Activated CD4-positive, alpha-beta T cell treated with anti-CD3 and anti-CD28 coated beads, Interleukin-2, amount 10 ng/mL, durations not matched to agents 7 days and 5 days (primary cell): ENCODE data around the gene PPM1L. TPM values are rescaled to one million over a fixed set of nuclear protein-coding genes. Genes with fewer than 3 reads are reported as not detected.

Source experiments
- CTCF ChIA-PET: fragments of 350-600 bp; sonication (Branson Sonifier 250); formaldehyde crosslinking; loops from one replicate; lab custom pipeline; 2021; ENCODE audit warnings: antibody characterized with exemption; lab: Charles Lee
- POLR2A ChIA-PET: fragments of 350-600 bp; sonication (Branson Sonifier 250); formaldehyde crosslinking; loops from one replicate; lab custom pipeline; 2021; ENCODE audit warnings: antibody characterized with exemption; lab: Charles Lee
- DNase-seq: peaks from one replicate; pipeline ENCODE4 v3.0.0-alpha.2; 2020
- H3K27ac Mint-ChIP-seq: one replicate; pipeline ENCODE4 v1.8.0; 2021; ENCODE audit warnings: mild to moderate bottlenecking, moderate library complexity, mixed read lengths
- H3K27me3 Mint-ChIP-seq: one replicate; pipeline ENCODE4 v1.8.0; 2021; ENCODE audit warnings: mixed read lengths
- H3K36me3 Mint-ChIP-seq: one replicate; pipeline ENCODE4 v1.8.0; 2021; ENCODE audit warnings: low read depth, mixed read lengths
- H3K4me1 Mint-ChIP-seq: one replicate; pipeline ENCODE4 v1.8.0; 2021; ENCODE audit warnings: mixed read lengths
- H3K4me3 Mint-ChIP-seq: one replicate; pipeline ENCODE4 v1.8.0; 2021; ENCODE audit warnings: mild to moderate bottlenecking, moderate library complexity, mixed read lengths
- H3K9me3 Mint-ChIP-seq: one replicate; pipeline ENCODE4 v1.8.0; 2021; ENCODE audit warnings: mixed read lengths
- total RNA-seq, 2 experiments: library from RNA; stranded (reverse); gene quantifications; one replicate each; pipeline ENCODE4 v1.2.3, GENCODE V29; 2021

The PPM1L gene
- total RNA-seq, 2 experiments from 2014 or later: 5.4 to 5.8 TPM

- no peak overlapping the region for H3K4me3 Mint-ChIP-seq
- ChIA-PET CTCF (interaction anchor here (0.8 to 1.0 kb wide), 2 partner anchors 32 to 112 kb away, joined by 3 read pairs; no protein-coding TSS in a partner anchor), POLR2A (no interaction called here)
- peaks cover 2% of the 10 kb centered on the region for H3K27me3 Mint-ChIP-seq
- peaks cover 3% of the 10 kb centered on the region for H3K9me3 Mint-ChIP-seq
- H3K27ac Mint-ChIP-seq: no peak overlapping the region
- no peak for DNase-seq
- H3K36me3 Mint-ChIP-seq: no peaks in the 10 kb centered on the region
- H3K4me1 Mint-ChIP-seq: peaks cover 20% of the 10 kb centered on the region
Measured at GRCh38 chr3:160797356-160797755, 41.3 kb downstream of the PPM1L start.

DNA sequence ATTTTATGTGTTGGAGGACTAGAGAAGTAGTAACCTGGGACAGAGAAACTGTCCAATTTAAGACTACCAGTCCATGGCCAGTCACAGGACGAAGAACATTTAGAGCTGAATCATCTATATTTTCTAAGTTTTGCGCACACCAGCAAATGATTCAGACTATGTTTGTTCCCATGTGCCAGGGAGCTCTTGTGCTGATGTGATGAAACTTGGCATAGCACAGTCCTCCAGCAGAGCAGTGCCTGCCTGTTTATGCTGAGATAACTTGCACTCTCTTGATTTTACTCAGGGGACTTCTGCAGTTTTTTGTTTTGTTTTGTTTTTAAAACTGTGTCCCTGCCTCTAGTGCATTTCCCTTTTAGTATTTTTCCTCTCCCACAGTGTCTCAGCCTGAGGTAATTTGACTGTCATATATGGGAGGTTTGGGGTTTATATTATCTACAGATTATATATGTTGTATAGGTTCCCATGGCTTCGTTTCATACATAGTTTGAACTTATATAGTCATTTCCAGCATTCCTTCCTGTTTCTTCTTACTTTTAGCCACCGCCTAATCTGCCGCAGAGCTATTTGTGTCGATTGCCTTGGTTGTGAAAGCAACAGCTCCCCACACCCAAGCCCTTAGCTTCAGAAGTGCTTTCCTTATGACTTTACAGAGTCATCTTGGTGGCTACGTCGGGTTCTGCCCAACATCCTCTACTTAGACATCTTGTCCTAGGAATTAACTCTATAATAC lies 45.5 kb downstream of the PPM1L start:
- peak overlapping the region; percentile 46 for H3K4me3 Mint-ChIP-seq
- peak overlapping the region; percentile 87 for H3K27ac Mint-ChIP-seq
- ChIA-PET POLR2A (no interaction called here), CTCF (interaction anchor here (0.6 to 1.3 kb wide), 2 partner anchors 9 to 46 kb away, joined by 4 read pairs; partner anchors contain the start of gene PPM1L)
- peaks cover 3% of the 10 kb centered on the region for H3K27me3 Mint-ChIP-seq
- H3K4me1 Mint-ChIP-seq: peaks cover 27% of the 10 kb centered on the region
- DNase-seq: peak; percentile 75
- H3K36me3 Mint-ChIP-seq: no peaks in the 10 kb centered on the region
- H3K9me3 Mint-ChIP-seq: no peaks in the 10 kb centered on the region

DNA sequence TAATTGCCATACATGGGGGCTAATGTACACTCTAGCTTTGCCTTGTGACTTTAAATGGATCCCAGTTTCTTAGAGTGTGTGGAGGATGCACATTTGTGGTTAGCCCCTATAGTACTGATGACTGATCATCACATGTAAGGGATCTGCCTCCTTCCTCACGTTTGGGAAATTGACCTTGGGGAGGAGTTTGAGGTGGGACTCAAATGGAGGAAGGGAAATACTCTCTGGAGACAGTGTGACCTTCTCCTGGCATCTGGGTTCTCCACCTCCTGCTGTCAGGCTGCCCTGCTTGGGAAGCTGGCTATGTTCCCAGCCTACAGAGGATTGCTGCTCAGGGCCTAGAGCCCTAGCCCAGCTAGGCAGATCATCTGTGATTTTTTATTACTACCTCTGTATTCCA lies 48.7 kb downstream of the PPM1L start:
- H3K27ac Mint-ChIP-seq: no peak overlapping the region
- DNase-seq: no peak
- ChIA-PET POLR2A (no interaction called here), CTCF (no interaction called here)
- no peaks in the 10 kb centered on the region for H3K9me3 Mint-ChIP-seq
- H3K4me3 Mint-ChIP-seq: no peak overlapping the region
- no peaks in the 10 kb centered on the region for H3K36me3 Mint-ChIP-seq
- H3K4me1 Mint-ChIP-seq: peaks cover 24% of the 10 kb centered on the region
- H3K27me3 Mint-ChIP-seq: peaks cover 12% of the 10 kb centered on the region

DNA sequence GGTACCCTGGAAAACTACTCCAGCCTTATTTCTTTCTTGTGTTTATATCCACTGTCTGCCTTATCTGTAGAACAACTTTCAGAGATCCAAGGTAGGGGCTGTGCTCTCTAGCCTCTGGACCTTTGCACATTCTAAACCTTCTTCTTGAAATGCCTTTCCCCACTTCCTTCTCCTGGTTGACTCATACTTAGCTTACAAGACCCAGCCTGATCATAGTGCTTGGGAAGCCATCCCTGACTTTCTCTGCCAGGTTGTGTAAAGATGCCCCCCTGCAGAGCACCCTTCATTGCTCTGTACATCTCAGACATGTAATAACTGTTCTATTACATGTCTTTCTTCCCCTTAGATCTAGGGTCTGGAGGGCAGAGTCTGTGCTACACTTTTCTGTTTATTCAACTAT lies 50.1 kb downstream of the PPM1L start:
- peaks cover 12% of the 10 kb centered on the region for H3K27me3 Mint-ChIP-seq
- H3K4me1 Mint-ChIP-seq: peaks cover 20% of the 10 kb centered on the region
- no peak for DNase-seq
- H3K27ac Mint-ChIP-seq: no peak overlapping the region
- no peak overlapping the region for H3K4me3 Mint-ChIP-seq
- CTCF ChIA-PET: interaction anchor here (0.6 kb wide), 1 partner anchor 393 kb away, joined by 4 read pairs; no protein-coding TSS in a partner anchor
- POLR2A ChIA-PET: no interaction called here
- H3K9me3 Mint-ChIP-seq: no peaks in the 10 kb centered on the region
- no peaks in the 10 kb centered on the region for H3K36me3 Mint-ChIP-seq

GRCh38 chr3:160806686-160807085 lies 50.7 kb downstream of the PPM1L start:
- Mint-ChIP-seq H3K4me3 (no peak overlapping the region), H3K4me1 (peaks cover 14% of the 10 kb centered on the region), H3K27ac (no peak overlapping the region), H3K27me3 (peaks cover 12% of the 10 kb centered on the region), H3K36me3 (no peaks in the 10 kb centered on the region), H3K9me3 (no peaks in the 10 kb centered on the region)
- ChIA-PET CTCF (no interaction called here), POLR2A (no interaction called here)
- DNase-seq: no peak

- Mint-ChIP-seq H3K4me3 (no peak overlapping the region), H3K4me1 (no peaks in the 10 kb centered on the region), H3K27me3 (peaks cover 12% of the 10 kb centered on the region), H3K9me3 (no peaks in the 10 kb centered on the region), H3K36me3 (no peaks in the 10 kb centered on the region), H3K27ac (no peak overlapping the region)
- POLR2A ChIA-PET: no interaction called here
- CTCF ChIA-PET: no interaction called here
- no peak for DNase-seq
Measured at GRCh38 chr3:160808838-160809237, 52.8 kb downstream of the PPM1L start.

GRCh38 chr3:160809453-160809852 lies 53.4 kb downstream of the PPM1L start:
- POLR2A ChIA-PET: interaction anchor here (0.7 kb wide), 1 partner anchor 100 kb away, joined by 3 read pairs; no protein-coding TSS in a partner anchor
- H3K27ac Mint-ChIP-seq: no peak overlapping the region
- CTCF ChIA-PET: no interaction called here

DNA sequence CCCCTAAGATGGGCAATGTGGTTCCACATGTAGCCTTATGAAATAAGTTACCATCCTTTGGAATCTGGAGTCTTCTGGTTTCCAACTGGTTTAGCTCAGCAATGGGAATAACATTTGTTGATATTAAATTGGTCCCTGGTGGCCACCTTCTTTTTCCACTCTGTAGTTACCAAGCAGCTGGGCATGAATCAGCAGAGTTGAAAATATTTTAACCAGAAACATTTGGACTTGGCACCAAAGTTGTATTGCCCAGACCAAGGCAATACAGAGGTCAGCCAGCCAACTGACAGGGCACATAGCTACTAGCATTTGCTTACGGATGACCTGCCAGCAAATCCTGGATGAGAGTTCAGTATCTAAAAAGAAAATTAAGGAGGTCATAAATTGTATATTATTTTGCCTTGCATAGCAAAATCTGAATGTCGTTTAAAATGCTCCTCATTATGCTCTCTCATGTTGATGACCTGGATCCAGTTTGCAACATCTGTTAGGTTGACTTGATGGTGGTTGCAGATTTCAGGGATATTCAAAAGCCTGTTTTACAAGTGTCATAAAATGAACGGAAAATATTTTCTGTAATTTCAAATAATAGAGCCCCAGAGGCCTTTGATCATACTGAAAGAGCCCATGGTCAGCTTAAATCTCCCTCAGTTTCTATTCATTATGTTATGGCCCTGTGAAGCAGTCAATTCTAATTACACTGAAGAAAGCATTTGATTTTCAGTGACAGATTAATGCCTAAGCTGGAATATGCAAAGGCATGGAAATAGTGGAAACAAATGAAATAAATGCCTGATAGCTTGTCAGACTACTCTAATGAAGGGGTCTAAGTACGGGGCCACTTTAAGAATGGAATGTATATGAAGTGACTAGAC lies 54.6 kb downstream of the PPM1L start:
- Mint-ChIP-seq H3K9me3 (no peaks in the 10 kb centered on the region), H3K27ac (no peak overlapping the region), H3K4me1 (no peaks in the 10 kb centered on the region), H3K4me3 (no peak overlapping the region), H3K27me3 (peaks cover 12% of the 10 kb centered on the region), H3K36me3 (no peaks in the 10 kb centered on the region)
- POLR2A ChIA-PET: interaction anchor here (0.7 kb wide), 1 partner anchor 99 kb away, joined by 3 read pairs; no protein-coding TSS in a partner anchor
- CTCF ChIA-PET: interaction anchor here (1.0 to 1.1 kb wide), 2 partner anchors 8 to 55 kb away, joined by 3 read pairs; no protein-coding TSS in a partner anchor
- DNase-seq: no peak

More at GRCh38 chr3:160809453-160809852, 53.4 kb downstream of the PPM1L start:
- Mint-ChIP-seq H3K27me3 (peaks cover 12% of the 10 kb centered on the region), H3K36me3 (no peaks in the 10 kb centered on the region), H3K4me1 (no peaks in the 10 kb centered on the region), H3K9me3 (no peaks in the 10 kb centered on the region), H3K4me3 (no peak overlapping the region)
- no peak for DNase-seq

- CTCF ChIA-PET: interaction anchor here (1.0 kb wide), 1 partner anchor 56 kb away, joined by 3 read pairs; no protein-coding TSS in a partner anchor
- Mint-ChIP-seq H3K27ac (no peak overlapping the region), H3K27me3 (peaks cover 12% of the 10 kb centered on the region), H3K9me3 (no peaks in the 10 kb centered on the region), H3K4me3 (no peak overlapping the region), H3K4me1 (no peaks in the 10 kb centered on the region), H3K36me3 (no peaks in the 10 kb centered on the region)
- DNase-seq: no peak
- POLR2A ChIA-PET: no interaction called here
Measured at GRCh38 chr3:160811237-160811548, 55.2 kb downstream of the PPM1L start.

- peaks cover 6% of the 10 kb centered on the region for H3K27me3 Mint-ChIP-seq
- H3K4me1 Mint-ChIP-seq: no peaks in the 10 kb centered on the region
- H3K4me3 Mint-ChIP-seq: no peak overlapping the region
- H3K27ac Mint-ChIP-seq: no peak overlapping the region
- no peak for DNase-seq
- ChIA-PET POLR2A (no interaction called here), CTCF (no interaction called here)
- H3K9me3 Mint-ChIP-seq: no peaks in the 10 kb centered on the region
- no peaks in the 10 kb centered on the region for H3K36me3 Mint-ChIP-seq
Measured at GRCh38 chr3:160812304-160812703, 56.3 kb downstream of the PPM1L start.

DNA sequence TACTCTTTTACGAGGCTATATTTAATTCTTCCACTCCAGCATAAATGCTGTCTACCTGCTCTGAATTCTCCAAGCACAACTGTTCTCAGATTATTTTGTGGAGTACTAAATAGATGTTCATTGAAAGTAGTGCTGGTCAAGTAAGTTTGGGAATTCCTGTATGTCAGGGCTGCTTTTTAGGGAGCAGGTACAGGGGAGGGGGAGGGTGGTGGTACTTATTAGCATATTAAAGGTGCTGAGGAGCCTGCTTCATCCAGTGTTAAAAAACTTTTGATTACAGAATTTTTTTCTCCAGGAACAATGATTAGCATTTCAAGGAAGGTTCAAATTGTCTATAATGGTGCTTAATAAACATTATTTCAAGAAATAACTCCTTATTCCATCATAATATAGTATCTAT lies 59.2 kb downstream of the PPM1L start:
- H3K27ac Mint-ChIP-seq: no peak overlapping the region

DNA sequence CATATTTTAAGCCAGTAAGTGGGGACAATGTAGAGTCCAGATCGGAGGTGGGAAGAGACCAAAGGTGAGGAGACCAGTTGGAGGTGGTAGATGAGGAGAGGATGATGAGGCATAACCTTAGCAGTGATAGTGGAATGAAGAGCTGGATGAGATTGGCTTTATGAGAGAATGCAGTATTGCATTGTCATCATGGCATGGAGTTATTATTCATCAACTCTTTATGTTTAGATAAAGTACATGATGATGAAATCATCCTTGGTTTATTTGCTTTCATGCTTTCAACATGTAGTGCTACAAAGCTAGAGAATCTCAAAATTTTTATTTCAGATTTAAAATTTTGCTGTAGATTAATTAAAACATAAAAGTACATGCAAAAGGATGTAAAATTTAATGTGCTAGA lies 64.0 kb downstream of the PPM1L start:
- no peak for DNase-seq
- ChIA-PET CTCF (no interaction called here), POLR2A (no interaction called here)
- Mint-ChIP-seq H3K27me3 (peaks cover 4% of the 10 kb centered on the region), H3K4me3 (no peak overlapping the region), H3K27ac (peak overlapping the region; percentile 58), H3K4me1 (no peaks in the 10 kb centered on the region), H3K9me3 (no peaks in the 10 kb centered on the region), H3K36me3 (no peaks in the 10 kb centered on the region)

More for the DNA sequence above, 59.2 kb downstream of the PPM1L start:
- peaks cover 4% of the 10 kb centered on the region for H3K27me3 Mint-ChIP-seq
- H3K4me3 Mint-ChIP-seq: no peak overlapping the region
- no peaks in the 10 kb centered on the region for H3K4me1 Mint-ChIP-seq
- DNase-seq: no peak
- no peaks in the 10 kb centered on the region for H3K36me3 Mint-ChIP-seq
- CTCF ChIA-PET: no interaction called here
- POLR2A ChIA-PET: no interaction called here
- H3K9me3 Mint-ChIP-seq: no peaks in the 10 kb centered on the region

DNA sequence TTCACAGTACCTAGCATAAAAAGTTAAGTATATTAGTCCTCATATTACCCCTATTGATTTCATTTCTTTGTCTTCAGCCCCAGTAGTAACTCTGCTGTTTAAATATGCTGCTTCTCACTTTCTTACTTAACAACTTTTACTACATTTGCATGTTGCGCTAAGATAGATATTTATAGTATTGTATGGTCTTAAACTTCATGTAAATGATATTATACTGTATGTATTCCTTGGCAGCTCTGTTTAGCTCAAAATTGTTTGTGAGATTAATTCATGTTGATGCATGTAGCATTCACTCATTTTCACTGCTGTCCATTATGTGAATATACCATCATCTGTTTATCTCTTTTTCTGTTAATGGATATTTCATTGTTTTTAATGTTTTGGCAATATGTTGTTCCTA lies 64.4 kb downstream of the PPM1L start:
- DNase-seq: no peak
- H3K9me3 Mint-ChIP-seq: no peaks in the 10 kb centered on the region
- H3K27me3 Mint-ChIP-seq: peaks cover 4% of the 10 kb centered on the region
- H3K4me3 Mint-ChIP-seq: no peak overlapping the region
- no peak overlapping the region for H3K27ac Mint-ChIP-seq
- CTCF ChIA-PET: no interaction called here
- POLR2A ChIA-PET: no interaction called here
- H3K4me1 Mint-ChIP-seq: no peaks in the 10 kb centered on the region
- H3K36me3 Mint-ChIP-seq: no peaks in the 10 kb centered on the region
